ENCODE data around the gene DNAH17. TPM values are rescaled to one million over a fixed set of nuclear protein-coding genes. Genes with fewer than 3 reads are reported as not detected.

Gene DNAH17
- polyA plus RNA-seq, 4 donors: 0.57 to 3.6 TPM; not detected in 2

GRCh38 chr17:78608804-78609186 is 31.6 kb upstream of the DNAH17 start:
- H3K4me3 ChIP-seq (ENCODE audit: low read depth in 1 of 3, low read length in 3 of 3): no peak overlapping the region
- no peaks in the 10 kb centered on the region for H3K4me1 ChIP-seq (ENCODE audit: control insufficient read depth in 3 of 3, insufficient read depth in 2 of 3, low read depth in 1 of 3, low read length in 2 of 3)
- H3K27ac ChIP-seq (ENCODE audit: low read depth in 1 of 3, low read length in 2 of 3): no peak overlapping the region
- WGBS, 3 donors: 79 to 89% (median 82%) methylated on average over 8 of the region's 8 CpGs
- H3K36me3 ChIP-seq (ENCODE audit: control insufficient read depth in 3 of 3, insufficient read depth in 2 of 3, low read depth in 1 of 3, low read length in 3 of 3): no peaks in the 10 kb centered on the region
- H3K27me3 ChIP-seq (ENCODE audit: control insufficient read depth in 3 of 3, insufficient read depth in 3 of 3, low read length in 3 of 3): no peaks in the 10 kb centered on the region
- H3K9me3 ChIP-seq (ENCODE audit: control insufficient read depth in 2 of 2, insufficient read depth in 1 of 2, low read depth in 1 of 2, low read length in 1 of 2): no peaks in the 10 kb centered on the region
- DNase-seq: no peak
- no peak for FAIRE-seq

GRCh38 chr17:78608122-78608803 is 31.1 kb upstream of the DNAH17 start:
- Histone ChIP-seq H3K9me3 (ENCODE audit: control insufficient read depth in 2 of 2, insufficient read depth in 1 of 2, low read depth in 1 of 2, low read length in 1 of 2) (no peaks in the 10 kb centered on the region), H3K27ac (ENCODE audit: low read depth in 1 of 3, low read length in 2 of 3) (no peak overlapping the region), H3K36me3 (ENCODE audit: control insufficient read depth in 3 of 3, insufficient read depth in 2 of 3, low read depth in 1 of 3, low read length in 3 of 3) (no peaks in the 10 kb centered on the region), H3K27me3 (ENCODE audit: control insufficient read depth in 3 of 3, insufficient read depth in 3 of 3, low read length in 3 of 3) (no peaks in the 10 kb centered on the region), H3K4me1 (ENCODE audit: control insufficient read depth in 3 of 3, insufficient read depth in 2 of 3, low read depth in 1 of 3, low read length in 2 of 3) (no peaks in the 10 kb centered on the region), H3K4me3 (ENCODE audit: low read depth in 1 of 3, low read length in 3 of 3) (no peak overlapping the region)
- FAIRE-seq: no peak
- no peak for DNase-seq
- WGBS, 3 donors: 92 to 95% (median 92%) methylated on average over 10 of the region's 10 CpGs

- no peaks in the 10 kb centered on the region for H3K9me3 ChIP-seq (ENCODE audit: control insufficient read depth in 2 of 2, insufficient read depth in 1 of 2, low read depth in 1 of 2, low read length in 1 of 2)
These were observed 29.8 kb upstream of the DNAH17 start for GRCh38 chr17:78607038-78607437.

GRCh38 chr17:78605886-78606285 is 28.7 kb upstream of the DNAH17 start:
- Histone ChIP-seq H3K27ac (ENCODE audit: low read depth in 1 of 3, low read length in 2 of 3) (no peak overlapping the region), H3K4me3 (ENCODE audit: low read depth in 1 of 3, low read length in 3 of 3) (no peak overlapping the region), H3K36me3 (ENCODE audit: control insufficient read depth in 3 of 3, insufficient read depth in 2 of 3, low read depth in 1 of 3, low read length in 3 of 3) (no peaks in the 10 kb centered on the region), H3K4me1 (ENCODE audit: control insufficient read depth in 3 of 3, insufficient read depth in 2 of 3, low read depth in 1 of 3, low read length in 2 of 3) (no peaks in the 10 kb centered on the region), H3K9me3 (ENCODE audit: control insufficient read depth in 2 of 2, insufficient read depth in 1 of 2, low read depth in 1 of 2, low read length in 1 of 2) (no peaks in the 10 kb centered on the region), H3K27me3 (ENCODE audit: control insufficient read depth in 3 of 3, insufficient read depth in 3 of 3, low read length in 3 of 3) (no peaks in the 10 kb centered on the region)
- 83 to 95% (median 92%) methylated on average over 6 of the region's 6 CpGs for WGBS, 3 donors
- DNase-seq: no peak
- no peak for FAIRE-seq

More at GRCh38 chr17:78607038-78607437, 29.8 kb upstream of the DNAH17 start:
- Histone ChIP-seq H3K4me1 (ENCODE audit: control insufficient read depth in 3 of 3, insufficient read depth in 2 of 3, low read depth in 1 of 3, low read length in 2 of 3) (no peaks in the 10 kb centered on the region), H3K36me3 (ENCODE audit: control insufficient read depth in 3 of 3, insufficient read depth in 2 of 3, low read depth in 1 of 3, low read length in 3 of 3) (no peaks in the 10 kb centered on the region), H3K4me3 (ENCODE audit: low read depth in 1 of 3, low read length in 3 of 3) (no peak overlapping the region), H3K27ac (ENCODE audit: low read depth in 1 of 3, low read length in 2 of 3) (no peak overlapping the region), H3K27me3 (ENCODE audit: control insufficient read depth in 3 of 3, insufficient read depth in 3 of 3, low read length in 3 of 3) (no peaks in the 10 kb centered on the region)
- no peak for DNase-seq
- 46 to 72% (median 52%) methylated on average over 6 of the region's 6 CpGs for WGBS, 3 donors
- no peak for FAIRE-seq

GRCh38 chr17:78605429-78605828 is 28.2 kb upstream of the DNAH17 start:
- Histone ChIP-seq H3K9me3 (ENCODE audit: control insufficient read depth in 2 of 2, insufficient read depth in 1 of 2, low read depth in 1 of 2, low read length in 1 of 2) (no peaks in the 10 kb centered on the region), H3K4me1 (ENCODE audit: control insufficient read depth in 3 of 3, insufficient read depth in 2 of 3, low read depth in 1 of 3, low read length in 2 of 3) (no peaks in the 10 kb centered on the region), H3K27me3 (ENCODE audit: control insufficient read depth in 3 of 3, insufficient read depth in 3 of 3, low read length in 3 of 3) (no peaks in the 10 kb centered on the region), H3K27ac (ENCODE audit: low read depth in 1 of 3, low read length in 2 of 3) (no peak overlapping the region), H3K36me3 (ENCODE audit: control insufficient read depth in 3 of 3, insufficient read depth in 2 of 3, low read depth in 1 of 3, low read length in 3 of 3) (no peaks in the 10 kb centered on the region), H3K4me3 (ENCODE audit: low read depth in 1 of 3, low read length in 3 of 3) (no peak overlapping the region)
- 28 to 78% (median 37%) methylated on average over 3 of the region's 3 CpGs for WGBS, 3 donors
- FAIRE-seq: no peak
- no peak for DNase-seq

- FAIRE-seq: no peak
These were observed 25.1 kb upstream of the DNAH17 start for GRCh38 chr17:78602246-78602645.

GRCh38 chr17:78601577-78602190 is 24.5 kb upstream of the DNAH17 start:
- no peaks in the 10 kb centered on the region for H3K27me3 ChIP-seq (ENCODE audit: control insufficient read depth in 3 of 3, insufficient read depth in 3 of 3, low read length in 3 of 3)
- DNase-seq (no peak), FAIRE-seq (no peak)
- no peaks in the 10 kb centered on the region for H3K9me3 ChIP-seq (ENCODE audit: control insufficient read depth in 2 of 2, insufficient read depth in 1 of 2, low read depth in 1 of 2, low read length in 1 of 2)
- 72 to 77% (median 74%) methylated on average over 9 of the region's 9 CpGs for WGBS, 3 donors
- no peak overlapping the region for H3K27ac ChIP-seq (ENCODE audit: low read depth in 1 of 3, low read length in 2 of 3)
- no peaks in the 10 kb centered on the region for H3K4me1 ChIP-seq (ENCODE audit: control insufficient read depth in 3 of 3, insufficient read depth in 2 of 3, low read depth in 1 of 3, low read length in 2 of 3)
- H3K36me3 ChIP-seq (ENCODE audit: control insufficient read depth in 3 of 3, insufficient read depth in 2 of 3, low read depth in 1 of 3, low read length in 3 of 3): no peaks in the 10 kb centered on the region
- H3K4me3 ChIP-seq (ENCODE audit: low read depth in 1 of 3, low read length in 3 of 3): no peak overlapping the region

More at GRCh38 chr17:78602246-78602645, 25.1 kb upstream of the DNAH17 start:
- no peak overlapping the region for H3K27ac ChIP-seq (ENCODE audit: low read depth in 1 of 3, low read length in 2 of 3)
- no peak for DNase-seq
- H3K4me1 ChIP-seq (ENCODE audit: control insufficient read depth in 3 of 3, insufficient read depth in 2 of 3, low read depth in 1 of 3, low read length in 2 of 3): no peaks in the 10 kb centered on the region
- H3K4me3 ChIP-seq (ENCODE audit: low read depth in 1 of 3, low read length in 3 of 3): no peak overlapping the region
- no peaks in the 10 kb centered on the region for H3K27me3 ChIP-seq (ENCODE audit: control insufficient read depth in 3 of 3, insufficient read depth in 3 of 3, low read length in 3 of 3)
- H3K36me3 ChIP-seq (ENCODE audit: control insufficient read depth in 3 of 3, insufficient read depth in 2 of 3, low read depth in 1 of 3, low read length in 3 of 3): no peaks in the 10 kb centered on the region
- no peaks in the 10 kb centered on the region for H3K9me3 ChIP-seq (ENCODE audit: control insufficient read depth in 2 of 2, insufficient read depth in 1 of 2, low read depth in 1 of 2, low read length in 1 of 2)
- 77 to 85% (median 84%) methylated on average over 6 of the region's 6 CpGs for WGBS, 3 donors

- Histone ChIP-seq H3K27me3 (ENCODE audit: control insufficient read depth in 3 of 3, insufficient read depth in 3 of 3, low read length in 3 of 3) (no peaks in the 10 kb centered on the region), H3K36me3 (ENCODE audit: control insufficient read depth in 3 of 3, insufficient read depth in 2 of 3, low read depth in 1 of 3, low read length in 3 of 3) (no peaks in the 10 kb centered on the region), H3K4me3 (ENCODE audit: low read depth in 1 of 3, low read length in 3 of 3) (no peak overlapping the region), H3K27ac (ENCODE audit: low read depth in 1 of 3, low read length in 2 of 3) (no peak overlapping the region), H3K4me1 (ENCODE audit: control insufficient read depth in 3 of 3, insufficient read depth in 2 of 3, low read depth in 1 of 3, low read length in 2 of 3) (no peaks in the 10 kb centered on the region), H3K9me3 (ENCODE audit: control insufficient read depth in 2 of 2, insufficient read depth in 1 of 2, low read depth in 1 of 2, low read length in 1 of 2) (no peaks in the 10 kb centered on the region)
- no peak for FAIRE-seq
- DNase-seq: no peak
- 66 to 82% (median 79%) methylated on average over 10 of the region's 10 CpGs for WGBS, 3 donors
These were observed 23.1 kb upstream of the DNAH17 start for GRCh38 chr17:78600181-78600721.

Data from small intestine (tissue), 7 donors.